Sigmoid colon (tissue), 7 donors: Measurements from ENCODE around the gene DNAH7. TPM values are rescaled to one million over a fixed set of nuclear protein-coding genes. Genes with fewer than 3 reads are reported as not detected.

Experiments
- DNase-seq: peaks from one replicate; pipeline ENCODE4 v3.0.0-alpha.2; 2019
- H3K27ac ChIP-seq, 4 donors: fragments of 200-600 bp; sonication (generic); one replicate each; pipeline ENCODE4 v1.5.1; 2016 to 2019; ENCODE audit warnings: mild to moderate bottlenecking in 1 of 4
- H3K27me3 ChIP-seq, 3 donors: fragments of 200-600 bp; sonication (generic); one replicate each; pipeline ENCODE4 v1.5.1; 2019; ENCODE audit warnings: mild to moderate bottlenecking in 1 of 3
- H3K36me3 ChIP-seq, 4 donors: fragments of 200-600 bp; sonication (generic); one replicate each; pipeline ENCODE4 v1.5.1; 2016 to 2019
- H3K4me1 ChIP-seq, 4 donors: fragments of 200-600 bp; sonication (generic); one replicate each; pipeline ENCODE4 v1.5.1; 2017 to 2019
- H3K4me3 ChIP-seq, 4 donors: fragments of 200-600 bp; sonication (generic); one replicate each; pipeline ENCODE4 v1.5.1; 2017 to 2019; ENCODE audit warnings: mild to moderate bottlenecking in 2 of 4, moderate library complexity in 1 of 4
- H3K9me3 ChIP-seq, 4 donors: fragments of 200-600 bp in 3 of 4; sonication (generic) in 3 of 4; one replicate each; pipeline versions ENCODE4 v1.5.1 to v1.6.1; 2013 to 2019
- EP300 ChIP-seq, 4 donors: sonication (generic); formaldehyde crosslinking; IDR thresholded peaks; one replicate each; pipeline ENCODE4 v1.6.1; 2017; ENCODE audit warnings: antibody characterized with exemption in 4 of 4
- POLR2A ChIP-seq, 2 donors: fragments of 450-650 bp; IDR thresholded peaks; one replicate each; pipeline ENCODE4 v1.6.1; 2016; ENCODE audit warnings: antibody characterized with exemption in 2 of 2, mild to moderate bottlenecking in 2 of 2, moderate library complexity in 2 of 2
- POLR2AphosphoS5 ChIP-seq, 4 donors: sonication (generic); formaldehyde crosslinking; IDR thresholded peaks; one replicate each; pipeline ENCODE4 v1.6.1; 2017; ENCODE audit warnings: antibody characterized with exemption in 4 of 4
- WGBS, 2 donors: extraction: QIAGEN DNeasy Blood & Tissue Kit; methylation state at CpG; one replicate each; pipeline ENCODE4 v1.1.7; 2013; 5-methylcytosine and 5-hydroxymethylcytosine counted together
- intact Hi-C: fragments of 100-400 bp; cut with DNase I; formaldehyde crosslinking; loops from one replicate; pipeline ENCODE4 v1.15.1; 2023
- polyA plus RNA-seq, 3 donors: library from polyadenylated mRNA; stranded (reverse); fragments of 200-250 nt; gene quantifications; one replicate each; pipeline ENCODE4 v1.2.3, GENCODE V29; 2013
- total RNA-seq, 4 donors: library from RNA; depleted of rRNA; stranded (reverse); fragments of >200 nt; gene quantifications; one replicate each; pipeline ENCODE4 v1.1.0, GENCODE V29; 2016
- TF ChIP-seq, protein P1 (sequence below), 4 experiments: fragments of 450-650 bp in 3 of 4; fragments of 200-600 bp in 1 of 4; IDR thresholded peaks; one replicate each; pipeline ENCODE4 v1.5.1; 2016 to 2019; ENCODE audit warnings: antibody characterized with exemption in 4 of 4, mild to moderate bottlenecking in 3 of 4, moderate library complexity in 2 of 4
- donor health status: healthy with polysubstance abuse.
- donor health status: Bipolar disorder and iron deficiency.
- donor health status: healthy.

The DNAH7 gene
- total and polyA plus RNA-seq, 7 donors: 0.36 to 1.9 (median 0.99) TPM

DNA sequence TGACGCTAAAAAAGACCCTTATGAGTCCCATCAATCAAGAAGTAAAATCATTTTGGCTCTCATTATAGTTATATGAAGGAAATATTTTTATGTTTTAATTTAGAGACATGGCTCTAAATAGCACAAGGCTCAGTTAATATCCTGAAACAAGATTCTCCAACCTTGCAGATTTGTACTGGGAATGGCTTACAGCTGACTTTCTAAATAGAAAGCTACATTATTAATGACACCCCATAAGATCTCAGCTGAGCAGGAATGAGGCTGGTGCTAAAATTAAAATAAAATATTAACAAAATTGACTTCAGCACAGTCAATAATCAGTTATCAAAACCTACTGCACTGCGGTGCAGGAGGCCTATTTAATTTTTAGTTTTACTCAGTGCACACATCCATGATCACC lies 274.8 kb downstream of the DNAH7 start:
- Histone ChIP-seq H3K36me3 (no peaks in the 10 kb centered on the region), H3K4me1 (peaks cover 0 to 2% (median 0%) of the 10 kb centered on the region in 4 donors), H3K4me3 (no peak overlapping the region), H3K9me3 (no peaks in the 10 kb centered on the region), H3K27ac (no peak overlapping the region), H3K27me3 (no peaks in the 10 kb centered on the region)
- DNase-seq: no peak
- intact Hi-C loops: no loop called here
- no peak for TF ChIP-seq EP300 (IDR thresholded peaks at IDR 0.05)
- TF ChIP-seq POLR2A (IDR thresholded peaks at IDR 0.05): no peak
- TF ChIP-seq, protein P1, sequence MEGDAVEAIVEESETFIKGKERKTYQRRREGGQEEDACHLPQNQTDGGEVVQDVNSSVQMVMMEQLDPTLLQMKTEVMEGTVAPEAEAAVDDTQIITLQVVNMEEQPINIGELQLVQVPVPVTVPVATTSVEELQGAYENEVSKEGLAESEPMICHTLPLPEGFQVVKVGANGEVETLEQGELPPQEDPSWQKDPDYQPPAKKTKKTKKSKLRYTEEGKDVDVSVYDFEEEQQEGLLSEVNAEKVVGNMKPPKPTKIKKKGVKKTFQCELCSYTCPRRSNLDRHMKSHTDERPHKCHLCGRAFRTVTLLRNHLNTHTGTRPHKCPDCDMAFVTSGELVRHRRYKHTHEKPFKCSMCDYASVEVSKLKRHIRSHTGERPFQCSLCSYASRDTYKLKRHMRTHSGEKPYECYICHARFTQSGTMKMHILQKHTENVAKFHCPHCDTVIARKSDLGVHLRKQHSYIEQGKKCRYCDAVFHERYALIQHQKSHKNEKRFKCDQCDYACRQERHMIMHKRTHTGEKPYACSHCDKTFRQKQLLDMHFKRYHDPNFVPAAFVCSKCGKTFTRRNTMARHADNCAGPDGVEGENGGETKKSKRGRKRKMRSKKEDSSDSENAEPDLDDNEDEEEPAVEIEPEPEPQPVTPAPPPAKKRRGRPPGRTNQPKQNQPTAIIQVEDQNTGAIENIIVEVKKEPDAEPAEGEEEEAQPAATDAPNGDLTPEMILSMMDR (IDR thresholded peaks at IDR 0.05): no peak
- TF ChIP-seq POLR2AphosphoS5 (IDR thresholded peaks at IDR 0.05): no peak
- WGBS, 2 donors: 89 to 96% methylated on average over 2 of the region's 2 CpGs

DNA sequence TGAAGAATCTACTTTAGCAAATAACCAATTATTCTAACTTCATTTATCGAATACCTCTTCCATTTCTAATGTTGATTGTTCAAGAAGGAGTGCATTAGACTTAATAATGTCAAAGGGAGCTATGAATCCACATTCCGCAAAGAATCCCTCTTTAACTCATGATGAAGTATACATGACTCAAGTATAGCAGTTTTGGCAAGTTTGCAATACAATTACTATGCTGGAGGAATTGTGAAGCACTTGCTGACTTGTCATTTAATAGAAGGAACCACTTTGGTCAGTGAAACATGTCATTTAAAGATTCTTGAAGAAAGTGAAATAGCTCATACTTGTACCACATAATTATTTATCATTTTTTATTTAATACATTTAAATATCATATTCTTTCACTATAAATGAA lies 286.5 kb downstream of the DNAH7 start:
- no peak for DNase-seq
- intact Hi-C loops: no loop called here
- Histone ChIP-seq H3K4me3 (no peak overlapping the region), H3K9me3 (no peaks in the 10 kb centered on the region), H3K36me3 (no peaks in the 10 kb centered on the region), H3K27ac (no peak overlapping the region), H3K27me3 (no peaks in the 10 kb centered on the region), H3K4me1 (no peaks in the 10 kb centered on the region)
- 95% methylated on average over 2 of the region's 2 CpGs for WGBS, 2 donors
- TF ChIP-seq POLR2A (IDR thresholded peaks at IDR 0.05) (no peak), POLR2AphosphoS5 (IDR thresholded peaks at IDR 0.05) (no peak), EP300 (IDR thresholded peaks at IDR 0.05) (no peak)
- TF ChIP-seq, protein P1 (IDR thresholded peaks at IDR 0.05): no peak

DNA sequence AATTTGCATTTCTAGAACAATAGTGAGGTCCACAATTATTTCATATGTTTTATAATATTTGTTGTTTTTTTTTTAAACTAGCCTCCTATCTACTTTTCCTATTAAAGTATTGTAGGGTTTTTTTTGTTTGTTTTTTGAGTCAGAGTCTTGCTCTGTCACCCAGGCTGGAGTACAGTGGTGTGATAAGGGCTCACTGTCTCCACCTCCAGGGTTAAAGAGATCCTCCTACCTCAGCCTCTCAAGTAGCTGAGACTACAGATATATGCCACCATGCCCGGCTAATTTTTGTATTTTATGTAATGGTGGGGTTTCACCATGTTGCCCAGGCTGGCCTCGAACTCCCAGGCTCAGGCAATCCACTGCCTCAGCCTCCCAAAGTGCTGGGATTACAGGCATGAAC lies 289.1 kb downstream of the DNAH7 start:
- 78 to 87% methylated on average over 2 of the region's 2 CpGs for WGBS, 2 donors
- Histone ChIP-seq H3K4me1 (no peaks in the 10 kb centered on the region), H3K27ac (no peak overlapping the region), H3K36me3 (no peaks in the 10 kb centered on the region), H3K27me3 (no peaks in the 10 kb centered on the region), H3K9me3 (no peaks in the 10 kb centered on the region), H3K4me3 (no peak overlapping the region)
- intact Hi-C loops: no loop called here
- no peak for DNase-seq
- TF ChIP-seq, protein P1 (IDR thresholded peaks at IDR 0.05): no peak

DNA sequence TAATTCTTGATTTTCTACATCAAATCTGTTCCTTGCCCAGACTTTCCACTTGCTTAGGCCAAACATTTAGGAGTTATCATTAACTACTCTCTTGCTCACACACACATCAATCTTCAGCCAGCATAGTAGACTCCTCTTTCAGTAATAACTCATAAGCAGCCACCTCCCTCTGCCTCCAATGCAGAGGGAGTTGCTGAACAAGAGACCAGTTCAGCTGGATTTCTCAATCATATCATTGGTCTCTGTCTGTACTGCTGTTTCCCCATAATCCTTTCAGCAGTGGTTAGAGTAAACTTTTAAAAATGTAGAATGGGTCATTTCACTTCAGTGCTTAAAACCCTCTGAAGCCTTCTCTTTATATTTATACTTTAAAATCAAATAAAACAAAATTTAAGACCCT lies 298.7 kb downstream of the DNAH7 start:
- Histone ChIP-seq H3K36me3 (no peaks in the 10 kb centered on the region), H3K27me3 (no peaks in the 10 kb centered on the region), H3K9me3 (peaks cover 0 to 3% (median under 1%) of the 10 kb centered on the region in 4 donors), H3K4me3 (no peak overlapping the region), H3K27ac (no peak overlapping the region), H3K4me1 (no peaks in the 10 kb centered on the region)
- DNase-seq: no peak
- intact Hi-C loops: no loop called here
- TF ChIP-seq, protein P1 (IDR thresholded peaks at IDR 0.05): no peak
- TF ChIP-seq EP300 (IDR thresholded peaks at IDR 0.05): no peak
- TF ChIP-seq POLR2A (IDR thresholded peaks at IDR 0.05): no peak
- TF ChIP-seq POLR2AphosphoS5 (IDR thresholded peaks at IDR 0.05): no peak

DNA sequence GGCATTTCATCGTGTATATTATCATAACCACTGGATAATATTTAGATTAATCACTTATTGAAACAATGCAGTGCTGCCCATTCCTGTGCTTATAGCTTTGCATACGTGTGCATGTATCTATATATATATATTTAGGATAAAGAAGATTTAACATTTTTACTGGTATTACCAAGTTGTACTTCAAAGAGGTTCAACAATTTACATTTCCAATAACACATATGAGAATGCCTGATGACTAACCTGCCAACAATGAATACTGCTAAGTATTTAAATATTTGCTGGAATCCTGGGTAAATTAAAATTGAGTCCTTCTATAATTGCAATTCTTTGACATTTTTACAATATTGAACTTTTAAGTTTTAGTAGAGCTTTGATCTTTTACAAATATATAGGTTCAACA lies 300.2 kb downstream of the DNAH7 start:
- no peak for TF ChIP-seq POLR2AphosphoS5 (IDR thresholded peaks at IDR 0.05)
- H3K4me1 ChIP-seq: no peaks in the 10 kb centered on the region
- H3K4me3 ChIP-seq: no peak overlapping the region
- no peaks in the 10 kb centered on the region for H3K27me3 ChIP-seq
- 66 to 79% methylated on average over 2 of the region's 2 CpGs for WGBS, 2 donors
- no peak overlapping the region for H3K27ac ChIP-seq
- no peak for DNase-seq
- no peaks in the 10 kb centered on the region for H3K36me3 ChIP-seq
- peaks cover 0 to 6% (median under 1%) of the 10 kb centered on the region in 4 donors for H3K9me3 ChIP-seq
- intact Hi-C loops: no loop called here
